ENCODE measurements around the gene SCAF4. TPM values are rescaled to one million over a fixed set of nuclear protein-coding genes. Genes with fewer than 3 reads are reported as not detected.

Gene SCAF4
- total and polyA plus RNA-seq, 8 donors = 23.9 to 44.1 (median 41.5) TPM

DNA sequence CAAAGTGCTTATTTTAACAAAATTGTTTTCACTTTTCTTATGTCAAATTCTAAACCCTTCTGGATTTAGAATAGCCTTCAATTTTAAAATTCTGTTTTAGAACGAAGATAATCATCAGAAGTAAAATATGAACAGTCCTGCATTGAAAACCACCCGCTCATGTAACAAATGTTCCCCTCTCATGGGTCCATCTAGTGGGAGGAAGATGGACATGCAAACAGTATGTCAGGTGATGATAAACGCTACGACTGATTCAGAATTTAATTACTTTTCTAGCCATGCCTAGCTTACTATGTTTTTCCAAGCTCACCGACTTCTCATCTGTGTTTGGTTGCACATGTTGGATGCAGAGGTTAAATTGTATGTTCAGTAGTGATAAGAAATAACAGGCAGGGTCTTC is 48.9 kb downstream of the SCAF4 start:
- intact Hi-C loops (cut with DNase I) = no loop called here
- no peak overlapping the region for H3K4me3 ChIP-seq
- TF ChIP-seq, protein P1, sequence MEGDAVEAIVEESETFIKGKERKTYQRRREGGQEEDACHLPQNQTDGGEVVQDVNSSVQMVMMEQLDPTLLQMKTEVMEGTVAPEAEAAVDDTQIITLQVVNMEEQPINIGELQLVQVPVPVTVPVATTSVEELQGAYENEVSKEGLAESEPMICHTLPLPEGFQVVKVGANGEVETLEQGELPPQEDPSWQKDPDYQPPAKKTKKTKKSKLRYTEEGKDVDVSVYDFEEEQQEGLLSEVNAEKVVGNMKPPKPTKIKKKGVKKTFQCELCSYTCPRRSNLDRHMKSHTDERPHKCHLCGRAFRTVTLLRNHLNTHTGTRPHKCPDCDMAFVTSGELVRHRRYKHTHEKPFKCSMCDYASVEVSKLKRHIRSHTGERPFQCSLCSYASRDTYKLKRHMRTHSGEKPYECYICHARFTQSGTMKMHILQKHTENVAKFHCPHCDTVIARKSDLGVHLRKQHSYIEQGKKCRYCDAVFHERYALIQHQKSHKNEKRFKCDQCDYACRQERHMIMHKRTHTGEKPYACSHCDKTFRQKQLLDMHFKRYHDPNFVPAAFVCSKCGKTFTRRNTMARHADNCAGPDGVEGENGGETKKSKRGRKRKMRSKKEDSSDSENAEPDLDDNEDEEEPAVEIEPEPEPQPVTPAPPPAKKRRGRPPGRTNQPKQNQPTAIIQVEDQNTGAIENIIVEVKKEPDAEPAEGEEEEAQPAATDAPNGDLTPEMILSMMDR (IDR thresholded peaks at IDR 0.05) = no peak
- no peaks in the 10 kb centered on the region for H3K4me1 ChIP-seq
- ATAC-seq = no peak
- H3K36me3 ChIP-seq = peaks cover 0 to 75% of the 10 kb centered on the region in 2 donors
- H3K27me3 ChIP-seq = no peaks in the 10 kb centered on the region
- DNase-seq = no peak
- H3K9me3 ChIP-seq = no peaks in the 10 kb centered on the region
- H3K27ac ChIP-seq = no peak overlapping the region

- Histone ChIP-seq H3K36me3 (peaks cover 0 to 71% of the 10 kb centered on the region in 2 donors), H3K4me3 (no peak overlapping the region), H3K4me1 (no peaks in the 10 kb centered on the region), H3K27me3 (no peaks in the 10 kb centered on the region), H3K9me3 (no peaks in the 10 kb centered on the region), H3K27ac (no peak overlapping the region)
- intact Hi-C loops (cut with DNase I) = no loop called here
- TF ChIP-seq, protein P1 (IDR thresholded peaks at IDR 0.05) = no peak
- ATAC-seq = no peak
- no peak for DNase-seq
Observed at GRCh38 chr21:31682620-31683019, 49.3 kb downstream of the SCAF4 start.

GRCh38 chr21:31678478-31678877 is 53.4 kb downstream of the SCAF4 start:
- no peak overlapping the region for H3K27ac ChIP-seq
- intact Hi-C loops (cut with DNase I) = no loop called here
- TF ChIP-seq, protein P1 (IDR thresholded peaks at IDR 0.05) = no peak
- ATAC-seq = no peak
- DNase-seq = no peak
- H3K4me3 ChIP-seq = no peak overlapping the region
- H3K9me3 ChIP-seq = no peaks in the 10 kb centered on the region
- H3K4me1 ChIP-seq = no peaks in the 10 kb centered on the region
- H3K27me3 ChIP-seq = no peaks in the 10 kb centered on the region
- H3K36me3 ChIP-seq = peaks cover 0 to 29% of the 10 kb centered on the region in 2 donors

GRCh38 chr21:31677047-31677446 is 54.9 kb downstream of the SCAF4 start:
- H3K4me3 ChIP-seq = no peak overlapping the region
- intact Hi-C loops (cut with DNase I) = no loop called here
- H3K4me1 ChIP-seq = no peaks in the 10 kb centered on the region
- TF ChIP-seq, protein P1 (IDR thresholded peaks at IDR 0.05) = no peak
- H3K9me3 ChIP-seq = no peaks in the 10 kb centered on the region
- peaks cover 0 to 20% of the 10 kb centered on the region in 2 donors for H3K36me3 ChIP-seq
- no peaks in the 10 kb centered on the region for H3K27me3 ChIP-seq
- no peak overlapping the region for H3K27ac ChIP-seq
- DNase-seq (no peak), ATAC-seq (no peak)

DNA sequence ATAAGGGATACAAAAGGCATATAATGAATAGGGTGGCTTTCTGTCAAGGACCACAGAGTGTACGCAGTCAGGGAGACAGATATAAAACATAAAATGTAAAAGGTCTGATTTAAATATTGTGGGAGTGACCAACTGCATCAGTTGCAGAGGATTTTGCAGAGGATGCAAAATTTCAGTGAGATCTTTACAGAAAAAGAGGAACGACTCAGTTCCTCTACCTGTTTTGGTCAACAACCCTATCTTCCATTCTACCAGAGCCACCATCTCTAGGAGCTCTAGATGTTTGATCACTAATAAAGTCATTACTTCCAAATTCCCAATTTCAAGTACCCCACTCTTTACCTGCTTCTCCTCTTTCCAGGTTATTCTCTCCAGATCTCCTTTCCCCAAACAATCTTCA is 56.0 kb downstream of the SCAF4 start:
- no peak for ATAC-seq

More for the DNA sequence above, 56.0 kb downstream of the SCAF4 start:
- no peaks in the 10 kb centered on the region for H3K9me3 ChIP-seq
- TF ChIP-seq, protein P1 (IDR thresholded peaks at IDR 0.05) = no peak
- intact Hi-C loops (cut with DNase I) = no loop called here
- H3K4me3 ChIP-seq = no peak overlapping the region
- DNase-seq = no peak
- peaks cover 0 to 26% of the 10 kb centered on the region in 2 donors for H3K36me3 ChIP-seq
- H3K27me3 ChIP-seq = no peaks in the 10 kb centered on the region
- no peak overlapping the region for H3K27ac ChIP-seq
- no peaks in the 10 kb centered on the region for H3K4me1 ChIP-seq
